GM12874 (cell line): ENCODE measurements around the gene HGF.

ENCODE experiments used
- TF ChIP-seq, protein P1 (sequence below): IDR thresholded peaks from 2 replicates; pipeline ENCODE4 v1.5.1; 2011; ENCODE audit warnings: low read depth, mild to moderate bottlenecking, control low read depth, low read length, moderate library complexity; ENCODE audit not compliant: insufficient read depth

HGF gene

DNA sequence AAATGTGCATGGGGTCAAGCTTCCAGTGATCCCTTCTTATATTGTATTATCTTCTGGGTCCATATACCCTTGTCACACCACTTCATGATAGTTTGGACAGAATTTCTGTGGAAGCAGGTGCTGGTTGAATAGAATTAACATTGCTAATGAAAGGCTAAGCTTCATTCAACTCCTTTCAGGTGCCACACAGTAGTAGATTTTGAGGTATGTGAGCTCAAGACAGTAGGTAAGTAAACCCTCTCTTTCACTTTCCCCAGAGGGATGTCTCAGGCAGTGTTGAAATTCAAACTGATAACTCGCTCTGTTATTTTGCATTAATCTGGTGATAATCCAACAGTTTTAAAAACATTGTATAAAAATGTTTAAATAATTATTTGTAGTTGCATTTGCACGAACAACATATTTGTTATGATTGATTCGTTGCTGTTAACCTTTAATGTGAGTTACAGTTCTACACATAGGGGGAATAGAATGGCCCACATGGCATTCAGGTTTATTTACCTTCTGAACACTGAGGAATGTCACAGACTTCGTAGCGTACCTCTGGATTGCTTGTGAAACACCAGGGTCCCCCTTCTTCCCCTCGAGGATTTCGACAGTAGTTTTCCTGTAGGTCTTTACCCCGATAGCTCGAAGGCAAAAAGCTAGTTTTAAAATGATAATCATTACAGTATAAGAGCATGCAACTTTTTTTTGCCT is 18.1 kb downstream of the HGF start:
- TF ChIP-seq, protein P1, sequence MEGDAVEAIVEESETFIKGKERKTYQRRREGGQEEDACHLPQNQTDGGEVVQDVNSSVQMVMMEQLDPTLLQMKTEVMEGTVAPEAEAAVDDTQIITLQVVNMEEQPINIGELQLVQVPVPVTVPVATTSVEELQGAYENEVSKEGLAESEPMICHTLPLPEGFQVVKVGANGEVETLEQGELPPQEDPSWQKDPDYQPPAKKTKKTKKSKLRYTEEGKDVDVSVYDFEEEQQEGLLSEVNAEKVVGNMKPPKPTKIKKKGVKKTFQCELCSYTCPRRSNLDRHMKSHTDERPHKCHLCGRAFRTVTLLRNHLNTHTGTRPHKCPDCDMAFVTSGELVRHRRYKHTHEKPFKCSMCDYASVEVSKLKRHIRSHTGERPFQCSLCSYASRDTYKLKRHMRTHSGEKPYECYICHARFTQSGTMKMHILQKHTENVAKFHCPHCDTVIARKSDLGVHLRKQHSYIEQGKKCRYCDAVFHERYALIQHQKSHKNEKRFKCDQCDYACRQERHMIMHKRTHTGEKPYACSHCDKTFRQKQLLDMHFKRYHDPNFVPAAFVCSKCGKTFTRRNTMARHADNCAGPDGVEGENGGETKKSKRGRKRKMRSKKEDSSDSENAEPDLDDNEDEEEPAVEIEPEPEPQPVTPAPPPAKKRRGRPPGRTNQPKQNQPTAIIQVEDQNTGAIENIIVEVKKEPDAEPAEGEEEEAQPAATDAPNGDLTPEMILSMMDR: no peak

DNA sequence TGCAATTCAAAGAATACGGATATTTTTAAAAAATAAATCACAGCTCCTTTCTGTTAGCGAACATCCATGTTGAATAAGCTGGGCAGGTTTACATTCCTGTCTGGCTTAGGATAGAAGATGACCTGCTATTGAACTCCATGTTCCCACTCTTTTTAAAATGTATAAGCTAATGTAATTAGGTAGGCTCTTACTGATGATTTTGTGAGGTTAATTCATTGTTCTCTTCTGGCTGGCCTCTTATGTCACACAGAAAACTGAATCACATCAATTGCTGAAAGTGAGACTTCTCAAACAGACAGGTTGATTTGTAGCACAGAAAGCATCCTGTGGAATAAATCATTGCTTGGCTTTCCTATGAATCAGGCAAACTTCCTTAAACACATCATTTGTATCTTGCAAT is 24.2 kb downstream of the HGF start:
- TF ChIP-seq, protein P1: no peak

DNA sequence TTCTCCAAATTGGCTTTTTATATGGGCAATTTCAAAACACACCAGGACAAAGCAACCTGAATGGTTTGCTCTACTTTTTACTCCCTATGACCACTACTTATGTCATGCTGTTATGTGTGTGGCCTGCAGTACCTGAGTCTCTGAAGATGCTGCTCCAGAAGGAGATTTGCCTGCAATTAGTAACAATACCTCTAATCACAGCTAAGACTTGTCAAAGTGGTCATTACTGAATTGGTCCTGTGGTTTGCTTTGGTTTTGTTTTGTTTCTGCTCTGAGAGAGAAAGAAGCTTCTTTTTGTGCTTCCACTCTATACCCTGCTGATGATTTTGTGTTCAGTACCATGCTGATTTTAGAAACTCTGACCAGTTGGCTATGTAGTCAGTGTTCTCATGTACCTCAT is 25.5 kb downstream of the HGF start:
- TF ChIP-seq, protein P1: no peak

DNA sequence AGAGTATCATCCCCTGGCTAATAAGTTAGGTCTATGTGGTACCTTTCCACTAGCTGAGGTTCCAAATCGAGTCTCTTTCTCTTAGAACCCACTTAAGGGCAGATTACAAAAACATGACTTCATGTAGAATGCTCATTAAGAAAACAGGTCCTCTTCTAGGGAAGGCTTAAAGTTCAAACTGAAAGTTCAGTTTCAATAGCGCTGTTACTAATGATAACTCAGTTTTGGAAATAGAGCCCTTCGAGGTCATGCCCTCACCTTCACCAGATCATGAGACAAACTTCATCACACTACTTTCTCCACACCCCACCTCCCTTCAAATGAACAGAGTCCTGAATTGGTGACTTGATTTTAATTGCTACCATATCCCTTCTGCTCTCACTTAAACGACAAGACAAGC is 26.2 kb downstream of the HGF start:
- TF ChIP-seq, protein P1: no peak

DNA sequence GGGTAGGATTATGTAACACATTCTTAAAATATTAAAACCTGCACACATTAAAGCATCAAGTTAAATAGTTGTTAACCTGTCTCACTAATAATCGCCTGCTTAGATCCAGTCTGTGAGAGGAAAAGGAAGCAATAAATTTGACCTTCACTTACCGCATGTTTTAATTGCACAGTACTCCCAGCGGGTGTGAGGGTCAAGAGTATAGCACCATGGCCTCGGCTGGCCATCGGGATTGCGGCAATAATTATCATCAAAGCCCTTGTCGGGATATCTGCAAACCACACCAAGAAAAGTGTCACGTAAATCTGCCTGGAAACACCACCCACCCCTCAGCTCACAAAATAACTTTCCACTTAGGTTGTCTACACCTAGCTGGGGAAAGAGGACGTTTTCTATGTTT is 26.6 kb downstream of the HGF start:
- TF ChIP-seq, protein P1: no peak

DNA sequence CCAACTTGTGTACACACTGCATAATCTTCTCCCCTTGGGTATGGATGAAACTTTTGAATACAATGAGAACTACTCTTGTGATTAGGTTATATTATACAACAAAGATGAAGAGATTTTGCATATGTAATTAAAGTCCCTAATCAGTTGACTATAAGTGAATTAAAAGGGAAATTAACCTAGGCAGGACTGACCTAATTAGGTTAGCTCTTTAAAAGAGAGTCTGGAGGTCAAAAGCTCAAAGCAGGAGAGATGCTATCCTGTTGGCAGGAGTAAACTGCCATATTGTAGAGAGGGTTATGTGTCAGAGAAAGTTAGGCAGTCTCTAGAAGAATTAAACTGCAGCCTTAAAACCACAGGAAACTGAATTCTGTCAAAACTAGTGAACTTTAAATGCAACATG is 29.4 kb downstream of the HGF start:
- TF ChIP-seq, protein P1: no peak

DNA sequence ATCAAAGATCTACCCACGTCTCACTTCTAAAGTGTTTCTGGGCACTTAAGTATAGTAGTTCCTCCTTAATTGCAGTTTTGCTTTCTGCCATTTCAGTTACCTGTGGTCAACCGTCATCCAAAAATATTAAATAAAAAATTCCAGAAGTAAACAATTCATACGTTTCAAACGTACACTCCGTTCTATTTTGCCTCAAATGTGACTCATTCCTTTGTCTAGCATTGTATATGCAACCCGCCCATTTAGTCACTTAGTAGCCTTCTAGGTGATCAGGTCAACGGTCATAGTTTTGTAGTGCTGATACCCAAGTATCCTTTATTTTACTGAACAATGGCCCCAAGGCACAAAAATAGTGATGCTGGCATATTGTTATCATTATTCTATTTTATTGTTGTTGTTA is 33.8 kb downstream of the HGF start:
- TF ChIP-seq, protein P1: no peak
